ENCODE measurements around the gene EDIL3.
A peak's percentile ranks its signal among the peaks of the same experiment; 100 is the strongest.

Gene EDIL3

GRCh38 chr5:84385705-84386104, 1.0 kb upstream of the EDIL3 start:
- H3K18ac ChIP-seq (ENCODE audit: low read length): no peak overlapping the region
- DNase-seq (ENCODE audit: low spot score): no peak
- no peaks in the 10 kb centered on the region for H3K79me1 ChIP-seq (ENCODE audit: low read depth, low read length)
- H3K9ac ChIP-seq (ENCODE audit: low read depth, low read length, poor library complexity): no peak overlapping the region
- peaks cover 3% of the 10 kb centered on the region in 2 donors for H3K4me1 ChIP-seq (ENCODE audit: control insufficient read depth in 2 of 2, insufficient read depth in 1 of 2, low read depth in 1 of 2, low read length in 2 of 2)
- H2BK15ac ChIP-seq (ENCODE audit: low read length): no peak overlapping the region
- peaks cover 4 to 64% (median 26%) of the 10 kb centered on the region in 3 experiments for H3K27me3 ChIP-seq (ENCODE audit: control insufficient read depth in 3 of 3, insufficient read depth in 3 of 3, low read depth in 1 of 3, low read length in 3 of 3)
- H3K27ac ChIP-seq (replicated peaks; ENCODE audit: low read length): no peak overlapping the region
- no peak overlapping the region for H3K14ac ChIP-seq (ENCODE audit: low read length)
- H2BK120ac ChIP-seq (ENCODE audit: low read depth, low read length): no peak overlapping the region
- no peak overlapping the region for H3K23ac ChIP-seq (ENCODE audit: low read depth, low read length, poor library complexity)
- H4K8ac ChIP-seq (ENCODE audit: low read depth, low read length): no peak overlapping the region
- no peaks in the 10 kb centered on the region for H3K9me3 ChIP-seq (replicated peaks in 1 of 2; ENCODE audit: control insufficient read depth in 2 of 2, insufficient read depth in 1 of 2, low read depth in 1 of 2, low read length in 2 of 2)
- WGBS, 2 donors (ENCODE audit: extremely low coverage in 2 of 2, insufficient read length in 2 of 2, insufficient replicate concordance in 1 of 2): no CpG with 5 or more reads among the region's 2 CpGs
- H3K4ac ChIP-seq (ENCODE audit: low read length): no peak overlapping the region
- no peak overlapping the region for H2AFZ ChIP-seq (ENCODE audit: low read length)
- no peak overlapping the region for H2BK12ac ChIP-seq (ENCODE audit: low read length)
- no peak overlapping the region for H2BK5ac ChIP-seq (ENCODE audit: low read length)
- no peak overlapping the region for H2AK5ac ChIP-seq (ENCODE audit: low read depth, low read length)
- no peak overlapping the region for H3K4me2 ChIP-seq (ENCODE audit: insufficient read depth, low read length, poor library complexity, severe bottlenecking)
- H3K36me3 ChIP-seq (replicated peaks in 1 of 2; ENCODE audit: control insufficient read depth in 2 of 2, insufficient read depth in 2 of 2, low read length in 2 of 2): no peaks in the 10 kb centered on the region
- H3K4me3 ChIP-seq (ENCODE audit: low read length in 2 of 2): no peak overlapping the region
- no peak overlapping the region for H4K91ac ChIP-seq (ENCODE audit: low read depth, low read length, poor library complexity)

DNA sequence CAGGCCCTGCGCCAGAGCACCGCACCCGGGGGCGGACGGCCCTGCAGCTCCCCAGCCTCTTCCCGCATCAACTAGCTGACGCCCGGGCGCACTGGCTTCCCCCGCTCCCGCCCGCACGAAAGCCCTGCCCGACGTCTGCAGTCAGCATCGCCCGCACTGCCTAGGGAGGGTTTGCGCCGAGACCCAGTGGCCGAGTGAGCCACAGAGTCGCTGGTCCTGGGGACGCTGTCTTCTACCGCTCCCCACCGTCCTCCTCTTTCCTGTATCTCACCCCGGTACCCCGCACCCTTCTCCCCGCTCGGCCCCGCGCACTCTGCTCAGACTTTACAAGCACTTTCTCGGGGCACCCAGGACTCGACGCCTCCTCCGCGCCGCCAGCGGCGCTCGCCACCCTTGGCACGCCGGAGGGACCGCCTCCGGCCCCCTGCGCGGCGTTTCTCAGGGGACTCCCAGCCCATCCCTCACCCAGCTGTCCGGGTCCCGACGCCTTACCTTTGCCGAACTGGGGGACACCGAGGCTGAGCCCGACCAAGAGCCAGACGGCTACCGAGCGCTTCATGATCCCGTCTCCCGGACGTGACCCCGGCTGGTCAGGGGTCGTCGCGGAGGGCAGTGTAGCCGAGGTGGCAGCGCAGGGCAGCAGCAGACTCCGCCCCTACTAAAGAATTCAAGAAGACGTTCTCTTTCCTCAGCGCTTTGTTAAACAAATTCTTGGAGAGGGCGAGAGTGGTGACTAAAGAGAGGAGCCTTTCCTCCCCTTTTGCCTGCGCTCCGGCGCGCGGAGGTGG, 670 bp downstream of the EDIL3 start:
- peak overlapping the region; percentile 87 for H3K18ac ChIP-seq (ENCODE audit: low read length)
- peaks cover 4 to 76% (median 26%) of the 10 kb centered on the region in 3 experiments for H3K27me3 ChIP-seq (ENCODE audit: control insufficient read depth in 3 of 3, insufficient read depth in 3 of 3, low read depth in 1 of 3, low read length in 3 of 3)
- no peak overlapping the region for H4K8ac ChIP-seq (ENCODE audit: low read depth, low read length)
- H4K91ac ChIP-seq (ENCODE audit: low read depth, low read length, poor library complexity): no peak overlapping the region
- H3K36me3 ChIP-seq (replicated peaks in 1 of 2; ENCODE audit: control insufficient read depth in 2 of 2, insufficient read depth in 2 of 2, low read length in 2 of 2): no peaks in the 10 kb centered on the region
- peak overlapping the region; percentile 85 for H3K4me2 ChIP-seq (ENCODE audit: insufficient read depth, low read length, poor library complexity, severe bottlenecking)
- H2BK12ac ChIP-seq (ENCODE audit: low read length): peak overlapping the region; percentile 58
- H3K27ac ChIP-seq (replicated peaks; ENCODE audit: low read length): no peak overlapping the region
- H3K4me3 ChIP-seq (ENCODE audit: low read length in 2 of 2): peak overlapping the region; percentile 49 to 88
- H3K9ac ChIP-seq (ENCODE audit: low read depth, low read length, poor library complexity): peak overlapping the region; percentile 83
- H3K23ac ChIP-seq (ENCODE audit: low read depth, low read length, poor library complexity): no peak overlapping the region
- DNase-seq (ENCODE audit: low spot score): peak; percentile 67
- peak overlapping the region; percentile 82 for H2BK5ac ChIP-seq (ENCODE audit: low read length)
- H2AFZ ChIP-seq (ENCODE audit: low read length): peak overlapping the region; percentile 96
- no CpG with 5 or more reads among the region's 73 CpGs for WGBS, 2 donors (ENCODE audit: extremely low coverage in 2 of 2, insufficient read length in 2 of 2, insufficient replicate concordance in 1 of 2)
- H2AK5ac ChIP-seq (ENCODE audit: low read depth, low read length): peak overlapping the region; percentile 61
- peak overlapping the region; percentile 90 for H3K14ac ChIP-seq (ENCODE audit: low read length)
- no peaks in the 10 kb centered on the region for H3K9me3 ChIP-seq (replicated peaks in 1 of 2; ENCODE audit: control insufficient read depth in 2 of 2, insufficient read depth in 1 of 2, low read depth in 1 of 2, low read length in 2 of 2)
- peak overlapping the region; percentile 92 for H2BK15ac ChIP-seq (ENCODE audit: low read length)
- H3K4me1 ChIP-seq (ENCODE audit: control insufficient read depth in 2 of 2, insufficient read depth in 1 of 2, low read depth in 1 of 2, low read length in 2 of 2): peaks cover 3% of the 10 kb centered on the region in 2 donors
- H3K79me1 ChIP-seq (ENCODE audit: low read depth, low read length): no peaks in the 10 kb centered on the region
- H2BK120ac ChIP-seq (ENCODE audit: low read depth, low read length): no peak overlapping the region
- H3K4ac ChIP-seq (ENCODE audit: low read length): no peak overlapping the region

GRCh38 chr5:84383296-84383815, 1.3 kb downstream of the EDIL3 start:
- Histone ChIP-seq H2BK15ac (ENCODE audit: low read length) (peak overlapping the region; percentile 92), H2AK5ac (ENCODE audit: low read depth, low read length) (peak overlapping the region; percentile 61), H2BK120ac (ENCODE audit: low read depth, low read length) (no peak overlapping the region), H3K27me3 (ENCODE audit: control insufficient read depth in 3 of 3, insufficient read depth in 3 of 3, low read depth in 1 of 3, low read length in 3 of 3) (peaks cover 4 to 80% (median 26%) of the 10 kb centered on the region in 3 experiments), H4K8ac (ENCODE audit: low read depth, low read length) (no peak overlapping the region), H3K14ac (ENCODE audit: low read length) (peak overlapping the region; percentile 90), H3K4me2 (ENCODE audit: insufficient read depth, low read length, poor library complexity, severe bottlenecking) (peak overlapping the region; percentile 88), H3K18ac (ENCODE audit: low read length) (peak overlapping the region; percentile 85), H3K23ac (ENCODE audit: low read depth, low read length, poor library complexity) (no peak overlapping the region), H3K27ac (replicated peaks; ENCODE audit: low read length) (no peak overlapping the region), H3K9ac (ENCODE audit: low read depth, low read length, poor library complexity) (peak overlapping the region; percentile 89), H3K4me3 (ENCODE audit: low read length in 2 of 2) (peak overlapping the region; percentile 49 to 88), H3K36me3 (replicated peaks in 1 of 2; ENCODE audit: control insufficient read depth in 2 of 2, insufficient read depth in 2 of 2, low read length in 2 of 2) (no peaks in the 10 kb centered on the region), H4K91ac (ENCODE audit: low read depth, low read length, poor library complexity) (no peak overlapping the region), H3K9me3 (replicated peaks in 1 of 2; ENCODE audit: control insufficient read depth in 2 of 2, insufficient read depth in 1 of 2, low read depth in 1 of 2, low read length in 2 of 2) (no peaks in the 10 kb centered on the region), H3K4me1 (ENCODE audit: control insufficient read depth in 2 of 2, insufficient read depth in 1 of 2, low read depth in 1 of 2, low read length in 2 of 2) (peaks cover 3% of the 10 kb centered on the region in 2 donors), H2AFZ (ENCODE audit: low read length) (peak overlapping the region; percentile 96), H3K4ac (ENCODE audit: low read length) (no peak overlapping the region), H3K79me1 (ENCODE audit: low read depth, low read length) (no peaks in the 10 kb centered on the region), H2BK12ac (ENCODE audit: low read length) (no peak overlapping the region), H2BK5ac (ENCODE audit: low read length) (peak overlapping the region; percentile 82)
- peak; percentile 20 for DNase-seq (ENCODE audit: low spot score)
- WGBS, 2 donors (ENCODE audit: extremely low coverage in 2 of 2, insufficient read length in 2 of 2, insufficient replicate concordance in 1 of 2): no CpG with 5 or more reads among the region's 26 CpGs

Measured in neuronal stem cell (in vitro differentiated cells).